Mesenchymal stem cell (in vitro differentiated cells and primary cell): ENCODE measurements around the gene OR7C1.
"Not testable (repeated sequence)": the region's sequence is repeated elsewhere in the genome, so short reads cannot be mapped to it uniquely, and the experiment has no call there.

Experiments used
- DNase-seq: peaks from one replicate; pipeline ENCODE4 v3.0.0-alpha.2; 2013
- H2AFZ ChIP-seq: one replicate; pipeline ENCODE4 v1.6.1; 2013; ENCODE audit warnings: low read depth, mild to moderate bottlenecking, control low read depth, inconsistent platforms, low read length, moderate library complexity
- H2AK5ac ChIP-seq: 2 replicates; pipeline ENCODE4 v1.6.1; 2013; ENCODE audit warnings: low read length, moderate library complexity, mild to moderate bottlenecking, inconsistent platforms; ENCODE audit not compliant: severe bottlenecking
- H2BK120ac ChIP-seq: one replicate; pipeline ENCODE4 v1.6.1; 2013; ENCODE audit warnings: low read depth, mild to moderate bottlenecking, inconsistent platforms, low read length, moderate library complexity
- H2BK12ac ChIP-seq, 2 experiments: one replicate each; pipeline ENCODE4 v1.6.1; 2013; ENCODE audit warnings: inconsistent platforms in 2 of 2, low read length in 2 of 2, mild to moderate bottlenecking in 2 of 2, moderate library complexity in 2 of 2, control low read depth in 1 of 2
- H2BK15ac ChIP-seq: one replicate; pipeline ENCODE4 v1.6.1; 2013; ENCODE audit warnings: mild to moderate bottlenecking, low read depth, inconsistent platforms; ENCODE audit not compliant: poor library complexity, severe bottlenecking
- H2BK5ac ChIP-seq: 2 replicates; pipeline ENCODE4 v1.6.1; 2013; ENCODE audit warnings: low read depth, mild to moderate bottlenecking, low read length, control low read depth, inconsistent platforms; ENCODE audit not compliant: poor library complexity, severe bottlenecking
- H3K14ac ChIP-seq, 2 experiments: one replicate each; pipeline ENCODE4 v1.6.1; 2013; ENCODE audit warnings: inconsistent platforms in 2 of 2, low read length in 2 of 2, control low read depth in 1 of 2, mild to moderate bottlenecking in 1 of 2, moderate library complexity in 1 of 2
- H3K18ac ChIP-seq, 2 experiments: one replicate each; pipeline ENCODE4 v1.6.1; 2013; ENCODE audit warnings: inconsistent platforms in 2 of 2, low read length in 2 of 2, control low read depth in 1 of 2, low read depth in 1 of 2, mild to moderate bottlenecking in 1 of 2
- H3K23ac ChIP-seq, 2 experiments: one replicate each; pipeline ENCODE4 v1.6.1; 2013; ENCODE audit warnings: inconsistent platforms in 2 of 2, low read length in 2 of 2, mild to moderate bottlenecking in 2 of 2, moderate library complexity in 2 of 2, control low read depth in 1 of 2
- H3K27ac ChIP-seq: 2 replicates; pipeline ENCODE4 v1.5.1; 2013; ENCODE audit warnings: mild to moderate bottlenecking, moderate library complexity, low read length, control low read depth, inconsistent platforms; ENCODE audit not compliant: poor library complexity, severe bottlenecking
- H3K27me3 ChIP-seq, 2 experiments: 2 replicates each; pipeline versions ENCODE4 v1.6.1 to v1.7.0; 2013; ENCODE audit warnings: low read length in 2 of 2, mild to moderate bottlenecking in 2 of 2, moderate library complexity in 2 of 2, control low read depth in 1 of 2, inconsistent platforms in 1 of 2; ENCODE audit not compliant: control insufficient read depth in 1 of 2, insufficient read depth in 1 of 2
- H3K36me3 ChIP-seq, 2 experiments: 2 replicates each; pipeline versions ENCODE4 v1.6.1 to v1.7.0; 2013; ENCODE audit warnings: low read length in 2 of 2, control low read depth in 1 of 2, inconsistent platforms in 1 of 2, low read depth in 1 of 2, mild to moderate bottlenecking in 1 of 2; ENCODE audit not compliant: insufficient read depth in 2 of 2, control insufficient read depth in 1 of 2
- H3K4ac ChIP-seq, 2 experiments: one replicate each; pipeline ENCODE4 v1.6.1; 2013; ENCODE audit warnings: inconsistent platforms in 2 of 2, low read length in 2 of 2, mild to moderate bottlenecking in 2 of 2, moderate library complexity in 2 of 2, control low read depth in 1 of 2, low read depth in 1 of 2
- H3K4me1 ChIP-seq: 2 replicates; pipeline ENCODE4 v1.6.1; 2013; ENCODE audit warnings: low read depth, low read length, control low read depth; ENCODE audit not compliant: control insufficient read depth, insufficient read depth
- H3K4me2 ChIP-seq: 2 replicates; pipeline ENCODE4 v1.6.1; 2013; ENCODE audit warnings: low read length, mild to moderate bottlenecking, inconsistent platforms; ENCODE audit not compliant: poor library complexity, severe bottlenecking
- H3K4me3 ChIP-seq, 2 experiments: 2 replicates each; pipeline versions ENCODE4 v1.5.1 to v1.7.0; 2013; ENCODE audit warnings: low read length in 2 of 2, mild to moderate bottlenecking in 2 of 2, control low read depth in 1 of 2, low read depth in 1 of 2; ENCODE audit not compliant: insufficient read depth in 1 of 2
- H3K79me1 ChIP-seq: replicated peaks from 2 replicates; pipeline ENCODE4 v1.6.1; 2013; ENCODE audit warnings: mild to moderate bottlenecking, control low read depth, low read length, inconsistent platforms; ENCODE audit not compliant: poor library complexity, severe bottlenecking
- H3K9ac ChIP-seq: 2 replicates; pipeline ENCODE4 v1.7.0; 2013; ENCODE audit warnings: mild to moderate bottlenecking, low read length, moderate library complexity
- H3K9me3 ChIP-seq: 2 replicates; pipeline ENCODE4 v1.7.0; 2013; ENCODE audit warnings: mild to moderate bottlenecking, low read length; ENCODE audit not compliant: control insufficient read depth
- H4K8ac ChIP-seq: one replicate; pipeline ENCODE4 v1.6.1; 2013; ENCODE audit warnings: inconsistent platforms, mild to moderate bottlenecking, low read length, moderate library complexity
- H4K91ac ChIP-seq: one replicate; pipeline ENCODE4 v1.6.1; 2013; ENCODE audit warnings: mild to moderate bottlenecking, low read length, inconsistent platforms
- WGBS: methylation state at CpG from one replicate; pipeline ENCODE4 v1.1.7; 2013; ENCODE audit warnings: mixed read lengths; 5-methylcytosine and 5-hydroxymethylcytosine counted together

OR7C1 gene

DNA sequence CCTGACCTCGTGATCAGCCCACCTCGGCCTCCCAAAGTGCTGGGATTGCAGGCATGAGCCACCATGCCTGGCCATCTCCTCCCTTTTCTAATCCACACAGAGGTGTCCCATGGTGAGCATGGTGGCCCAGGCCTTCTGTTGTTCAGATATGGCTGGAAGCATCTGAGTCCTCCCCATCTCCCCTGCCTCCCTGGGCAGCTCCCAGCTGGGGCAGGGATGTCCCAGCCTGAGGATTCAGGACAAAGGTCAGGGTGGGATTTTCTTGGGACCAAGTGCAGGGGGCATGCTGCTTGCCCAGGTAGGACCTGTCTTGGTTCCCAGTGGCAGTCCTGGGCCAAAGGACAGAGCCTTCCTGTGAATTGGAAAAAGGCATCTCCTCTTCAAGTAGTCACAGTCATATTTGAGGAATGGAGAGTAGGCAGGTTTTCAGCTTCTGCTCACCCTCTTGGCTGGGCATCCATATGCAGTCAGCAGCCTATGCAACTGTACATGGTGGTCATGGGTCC is 67.5 kb downstream of the OR7C1 start:
- H3K4ac ChIP-seq, result no peak overlapping the region
- H3K36me3 ChIP-seq, result no peaks in the 10 kb centered on the region
- no peaks in the 10 kb centered on the region for H3K4me1 ChIP-seq
- DNase-seq, result no peak
- H2BK12ac ChIP-seq, result no peak overlapping the region
- no peak overlapping the region for H3K18ac ChIP-seq
- no peak overlapping the region for H3K4me3 ChIP-seq
- H4K8ac ChIP-seq, result no peak overlapping the region
- H3K23ac ChIP-seq, result no peak overlapping the region
- no peak overlapping the region for H4K91ac ChIP-seq
- H2BK15ac ChIP-seq, result no peak overlapping the region
- H2BK5ac ChIP-seq, result no peak overlapping the region
- H3K4me2 ChIP-seq, result no peak overlapping the region
- H3K9me3 ChIP-seq, result no peaks in the 10 kb centered on the region
- no peak overlapping the region for H2AK5ac ChIP-seq
- H2BK120ac ChIP-seq, result no peak overlapping the region
- no peak overlapping the region for H2AFZ ChIP-seq
- no peak overlapping the region for H3K27ac ChIP-seq
- H3K79me1 ChIP-seq, result no peaks in the 10 kb centered on the region
- 60% methylated on average over 2 of the region's 2 CpGs for WGBS
- no peak overlapping the region for H3K14ac ChIP-seq
- H3K27me3 ChIP-seq, result no peaks in the 10 kb centered on the region
- H3K9ac ChIP-seq, result no peak overlapping the region

- H3K23ac ChIP-seq, H2BK5ac ChIP-seq, H3K27ac ChIP-seq, H4K8ac ChIP-seq, H3K18ac ChIP-seq, H2BK12ac ChIP-seq, H4K91ac ChIP-seq, H3K9me3 ChIP-seq, H2AFZ ChIP-seq, H3K79me1 ChIP-seq, H3K4me2 ChIP-seq, DNase-seq, H2BK120ac ChIP-seq, H2AK5ac ChIP-seq, H3K27me3 ChIP-seq, H2BK15ac ChIP-seq, H3K4ac ChIP-seq, H3K4me1 ChIP-seq, H3K36me3 ChIP-seq, H3K4me3 ChIP-seq, H3K14ac ChIP-seq, H3K9ac ChIP-seq: not testable (repeated sequence)
- 90% methylated on average over 7 of the region's 15 CpGs for WGBS
Measured at GRCh38 chr19:14765841-14766240, 69.1 kb downstream of the OR7C1 start.

- H3K27ac ChIP-seq, H3K4ac ChIP-seq, H3K36me3 ChIP-seq, H4K8ac ChIP-seq, H2BK12ac ChIP-seq, H3K4me1 ChIP-seq, H2AK5ac ChIP-seq, H4K91ac ChIP-seq, H3K9ac ChIP-seq, H3K4me3 ChIP-seq, H2BK5ac ChIP-seq, H3K27me3 ChIP-seq, H2BK120ac ChIP-seq, H3K79me1 ChIP-seq, H3K9me3 ChIP-seq, H3K4me2 ChIP-seq, DNase-seq, H2BK15ac ChIP-seq, H3K14ac ChIP-seq, H2AFZ ChIP-seq, H3K18ac ChIP-seq, H3K23ac ChIP-seq: not testable (repeated sequence)
- 90% methylated on average over 2 of the region's 18 CpGs for WGBS
Measured at GRCh38 chr19:14765403-14765802, 69.6 kb downstream of the OR7C1 start.

- Histone ChIP-seq H2BK12ac (no peak overlapping the region), H3K27ac (no peak overlapping the region), H2BK120ac (peak overlapping the region; percentile 15), H3K36me3 (no peaks in the 10 kb centered on the region), H2AK5ac (no peak overlapping the region), H3K79me1 (no peaks in the 10 kb centered on the region), H3K14ac (no peak overlapping the region), H3K18ac (no peak overlapping the region), H3K4me1 (no peaks in the 10 kb centered on the region), H3K23ac (no peak overlapping the region), H3K4ac (no peak overlapping the region), H4K91ac (no peak overlapping the region), H3K27me3 (no peaks in the 10 kb centered on the region), H3K9ac (no peak overlapping the region), H4K8ac (no peak overlapping the region), H2BK5ac (no peak overlapping the region), H3K4me2 (no peak overlapping the region), H3K9me3 (no peaks in the 10 kb centered on the region), H2BK15ac (no peak overlapping the region), H3K4me3 (no peak overlapping the region), H2AFZ (no peak overlapping the region)
- whole genome bisulfite sequencing, result 82% methylated on average over 9 of the region's 9 CpGs
- DNase-seq, result no peak
Measured at GRCh38 chr19:14764401-14764800, 70.6 kb downstream of the OR7C1 start.
